GM11168 (cell line): ENCODE results near the gene SLC38A3.

Experiments
- in situ Hi-C: fragments of 300-500 bp; cut with MboI; formaldehyde crosslinking; loops from one replicate; pipeline ENCODE4 v1.12.0; 2022; ENCODE audit warnings: low sequenced_read_pairs; ENCODE audit not compliant: unreplicated experiment

SLC38A3 gene

DNA sequence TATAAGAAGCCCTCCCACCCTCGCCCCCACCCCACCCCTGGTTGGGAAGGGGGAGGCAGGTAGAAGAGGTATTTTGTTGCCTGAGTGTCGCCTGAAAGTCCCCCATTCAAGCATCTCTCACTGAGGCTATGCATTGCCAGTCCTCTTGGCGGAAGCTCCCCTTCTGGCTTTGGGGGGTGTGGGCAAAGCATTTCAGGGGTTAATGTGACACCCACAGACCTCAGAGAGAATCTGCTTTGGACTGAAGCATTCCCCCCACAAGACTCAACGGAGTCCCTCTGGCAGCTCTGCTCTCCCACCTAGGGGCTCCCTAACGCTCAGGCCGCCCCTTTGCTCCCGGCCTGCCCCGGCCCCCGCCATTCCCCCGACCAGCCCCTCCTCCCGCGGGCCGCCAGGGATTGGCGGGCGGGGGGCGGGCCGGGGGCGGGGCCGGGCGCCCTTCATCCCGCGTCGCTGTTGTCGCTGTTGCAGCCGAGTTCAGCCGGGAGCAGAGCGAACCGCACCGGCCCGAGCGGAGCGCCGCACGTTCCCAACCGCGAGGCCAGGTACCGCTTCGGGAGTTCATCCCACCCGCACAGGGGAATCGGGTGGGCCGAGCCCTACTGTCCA, at the start of gene SLC38A3:
SLC38A3 (plus strand) TSS at position 468 of the 609 bp plus-strand sequence. CDS start 8,929 bp downstream, outside the sequence.
- in situ Hi-C loops, result no loop called here

DNA sequence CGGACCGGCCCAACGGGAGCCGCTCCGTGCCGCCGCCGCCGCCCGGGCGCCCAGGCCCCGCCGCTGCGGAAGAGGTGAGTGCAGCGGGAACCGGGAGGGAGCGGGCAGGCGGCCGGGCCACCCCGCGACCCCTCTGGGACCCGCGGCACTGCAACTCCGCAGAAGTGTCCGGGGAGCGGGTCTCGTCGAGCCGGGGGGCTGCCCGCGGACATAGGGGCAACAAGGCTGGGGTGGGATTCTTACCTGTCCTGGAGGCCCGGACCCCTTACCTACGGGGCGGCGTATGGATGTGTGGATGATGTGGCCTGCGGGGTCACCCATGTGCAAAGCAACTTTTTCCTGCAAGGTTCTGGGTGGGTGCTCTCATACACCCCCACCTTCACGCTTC, 49.6 kb upstream of the SLC38A3 start:
- in situ Hi-C loops, result no loop called here

DNA sequence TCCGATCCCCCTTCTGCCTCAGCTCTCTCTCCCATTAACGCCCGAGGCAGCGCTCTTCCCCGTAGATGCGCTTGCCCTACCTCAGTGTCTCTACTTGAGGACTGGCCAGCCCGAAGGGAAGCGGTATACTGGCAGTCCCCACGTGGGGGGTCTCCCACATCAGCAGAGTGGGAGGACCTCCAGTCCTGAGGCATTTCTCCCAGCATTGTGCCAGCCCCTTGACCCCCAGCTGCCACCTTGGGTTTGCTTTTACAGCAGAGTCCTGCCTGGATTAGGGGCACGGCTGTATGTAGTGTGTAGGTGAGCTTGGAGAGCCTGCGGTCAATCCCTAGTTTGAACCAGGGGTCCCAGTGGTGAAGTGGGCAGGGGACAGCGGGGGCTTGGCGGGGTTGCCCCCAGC, 49.2 kb upstream of the SLC38A3 start:
- in situ Hi-C loops, result no loop called here

DNA sequence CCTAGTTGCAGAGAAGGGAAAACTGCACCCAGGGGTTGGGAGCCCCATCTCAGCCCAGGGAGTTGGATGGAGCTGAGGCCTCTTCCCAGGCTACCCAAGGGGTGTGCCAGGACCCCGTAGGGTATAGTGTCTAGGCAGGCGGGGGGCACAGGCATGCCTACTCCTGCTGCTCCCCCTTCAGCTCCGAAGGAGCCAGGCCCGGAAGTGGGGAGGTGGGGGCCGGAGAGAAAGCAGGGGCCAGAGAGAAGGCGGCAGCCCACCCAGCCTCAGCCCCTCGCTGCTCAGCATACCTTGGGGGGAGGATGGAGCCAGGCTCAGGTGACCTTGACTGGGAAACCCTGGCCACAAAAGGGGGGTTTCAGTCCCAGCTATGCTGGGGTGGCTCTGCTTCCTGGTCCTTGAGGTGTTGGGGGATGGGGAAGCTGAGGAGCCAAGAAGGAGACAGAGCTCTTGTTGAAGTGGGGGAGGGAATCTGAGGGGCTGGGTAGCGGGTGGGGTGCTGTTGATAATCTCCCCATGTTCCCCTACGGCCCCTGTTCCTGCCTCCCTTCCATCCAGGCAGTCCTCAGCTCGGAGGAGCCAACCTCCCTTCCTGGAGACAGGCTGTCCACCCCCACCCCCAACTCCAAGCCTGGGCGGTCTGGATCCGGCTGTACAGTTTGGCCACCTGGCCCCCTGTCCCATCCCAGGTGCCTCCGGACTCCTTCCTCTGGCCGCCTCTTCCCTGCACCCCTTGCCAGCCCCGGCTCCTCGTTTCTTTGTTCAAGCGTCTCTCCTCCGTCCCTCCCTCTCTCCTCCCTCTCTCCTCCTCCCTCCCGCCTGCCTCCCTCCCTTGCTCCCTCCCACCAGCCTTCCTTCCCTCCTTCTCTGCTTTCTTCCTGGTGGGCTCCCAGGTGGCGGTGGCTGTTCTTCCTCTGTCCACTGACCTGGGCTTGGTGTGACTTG, 48.2 kb upstream of the SLC38A3 start:
- in situ Hi-C loops, result no loop called here

DNA sequence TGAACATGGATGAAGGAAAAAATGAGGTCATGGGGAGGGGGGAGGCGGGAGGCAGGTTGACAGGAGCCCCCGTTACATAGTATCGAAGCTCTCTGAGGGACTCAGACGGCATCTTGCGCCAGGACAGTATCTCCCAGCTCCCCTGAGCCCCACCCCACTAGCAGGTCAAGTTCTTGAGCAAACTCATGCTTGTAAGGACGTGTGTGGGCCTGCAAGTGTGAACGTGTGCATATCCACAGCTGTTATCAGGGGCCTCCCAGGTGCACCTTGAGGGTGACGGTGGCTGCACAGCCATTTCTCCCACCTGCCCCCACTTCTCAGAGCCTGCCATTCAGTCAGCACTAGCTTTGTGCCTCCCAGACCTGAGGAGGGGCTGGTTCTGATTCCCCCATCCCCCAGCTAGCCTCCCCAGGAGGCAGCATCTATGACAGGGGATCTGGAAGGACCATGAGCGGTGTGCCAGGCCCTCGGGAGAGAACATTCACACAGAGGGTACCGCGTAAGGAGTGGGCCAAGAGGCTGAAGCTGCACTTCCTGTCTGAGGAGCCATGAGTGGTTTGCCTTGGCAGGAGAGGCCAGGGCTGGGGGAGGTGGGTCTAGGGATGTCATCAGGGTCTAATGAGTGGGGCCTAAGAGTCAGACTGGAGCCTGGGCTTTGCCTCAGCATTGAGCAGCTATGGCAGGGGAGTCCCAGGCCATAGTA, 47.1 kb upstream of the SLC38A3 start:
- in situ Hi-C loops, result no loop called here

DNA sequence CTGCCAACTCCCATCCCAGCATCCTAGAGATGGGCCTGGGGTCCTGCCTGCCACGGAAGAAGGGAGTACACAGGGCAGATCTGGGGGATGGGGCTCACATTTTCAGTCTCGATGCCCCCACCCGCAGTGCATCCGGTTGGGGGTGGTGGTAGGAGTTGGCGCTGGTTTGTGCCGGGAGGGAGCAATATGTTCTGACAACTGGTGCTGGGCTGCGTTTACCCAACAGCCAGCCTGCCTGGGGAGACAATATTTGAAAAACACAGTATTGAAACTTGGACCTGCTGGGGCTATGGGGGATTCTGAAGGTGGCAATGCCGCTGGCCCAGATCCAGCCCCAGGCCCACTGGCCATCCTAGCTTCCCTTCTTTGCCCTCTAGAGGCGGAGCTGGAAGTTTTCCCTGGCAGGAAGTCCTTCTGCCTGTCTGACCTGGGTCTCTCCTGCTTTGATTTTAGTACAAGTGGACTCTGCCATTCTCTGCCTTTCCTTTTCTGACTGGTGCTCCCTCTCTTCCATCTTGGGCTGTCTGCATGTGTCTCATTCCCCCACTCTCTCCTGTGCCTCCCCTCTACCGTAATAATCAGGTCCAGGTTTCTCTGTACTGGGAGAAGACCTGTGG, 46.4 kb upstream of the SLC38A3 start:
- in situ Hi-C loops, result no loop called here

DNA sequence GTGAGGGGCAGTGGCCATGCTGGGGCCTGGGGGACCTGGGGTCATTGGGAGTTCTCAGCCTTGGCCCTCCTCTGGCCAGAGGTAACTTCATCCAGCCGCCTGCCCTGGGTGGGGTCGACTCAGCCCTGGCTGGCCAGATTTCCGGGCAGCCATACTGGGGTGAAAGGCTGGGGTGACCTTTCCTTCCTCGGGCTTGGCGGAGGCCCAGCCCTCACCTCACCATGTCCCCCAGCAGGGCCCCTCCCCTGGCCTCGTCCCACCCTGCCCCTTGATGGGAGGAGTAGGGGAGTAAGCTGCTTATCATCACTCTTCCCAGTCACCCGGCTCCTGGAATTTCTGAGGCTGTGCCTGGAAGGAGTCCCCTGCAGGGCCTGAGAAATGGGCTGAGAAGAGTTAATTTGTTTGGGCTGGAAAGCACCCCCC, 44.5 kb upstream of the SLC38A3 start:
- in situ Hi-C loops, result no loop called here

DNA sequence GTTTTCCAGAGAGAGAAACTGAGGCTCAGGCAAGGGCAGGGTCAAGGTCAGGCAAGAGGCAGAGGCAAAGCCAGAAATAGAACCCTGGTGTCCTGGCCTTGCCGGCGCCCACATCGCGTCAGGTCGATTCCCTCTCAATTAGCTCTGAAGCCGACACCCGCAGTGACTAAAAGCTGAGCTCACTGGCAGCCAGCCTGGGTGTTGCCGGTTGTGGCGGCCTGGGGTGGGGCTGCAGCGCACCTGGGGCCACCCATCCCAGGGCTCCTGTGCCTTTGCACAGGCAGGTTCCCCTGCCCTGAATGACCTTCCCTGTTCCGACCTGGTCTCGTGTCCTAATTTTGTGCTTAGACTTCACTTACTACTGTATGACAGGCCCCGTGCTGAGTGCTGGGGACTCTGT, 43.8 kb upstream of the SLC38A3 start:
- in situ Hi-C loops, result no loop called here

DNA sequence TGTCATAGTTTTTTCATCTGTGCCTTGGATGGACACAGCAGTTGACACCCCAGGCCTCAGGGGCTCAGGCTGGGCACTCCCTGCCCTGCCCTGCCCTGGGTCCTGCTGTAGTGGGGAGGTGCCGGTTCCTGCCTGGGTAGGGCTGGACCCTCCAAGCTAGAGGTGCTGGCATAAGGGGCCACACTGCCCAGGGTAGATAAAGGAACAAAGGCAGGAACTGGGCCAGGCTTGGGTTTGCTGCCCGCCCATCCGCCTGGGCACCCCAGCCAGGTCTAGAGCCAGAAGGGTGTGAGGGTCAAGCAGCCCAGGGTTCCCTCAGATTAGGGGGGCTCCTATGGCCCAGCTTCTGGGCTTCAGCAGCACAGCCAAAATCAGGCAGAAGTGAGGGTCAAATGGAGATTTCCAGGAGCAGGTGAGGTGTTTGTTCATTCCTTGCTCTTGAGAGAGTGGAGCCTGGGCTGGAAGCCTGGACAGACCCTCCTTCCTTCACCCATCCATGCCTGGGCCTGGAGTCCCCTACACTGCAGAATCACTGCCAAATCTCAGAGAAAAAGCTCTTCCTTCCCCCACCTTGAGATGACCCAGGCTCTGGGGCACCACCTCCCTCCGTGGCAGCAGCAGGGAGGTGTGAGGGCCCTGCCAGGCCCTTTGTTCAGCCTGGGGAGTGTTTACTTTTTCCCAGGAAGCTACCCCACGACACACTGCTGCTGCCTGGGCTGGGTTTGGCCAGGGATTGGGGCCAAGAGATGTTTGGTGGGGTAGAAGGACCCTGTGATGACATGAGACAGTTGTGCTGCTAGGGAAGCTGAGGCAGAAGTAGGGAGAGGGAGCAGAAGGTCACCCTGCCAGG, 42.8 kb upstream of the SLC38A3 start:
- in situ Hi-C loops, result no loop called here

DNA sequence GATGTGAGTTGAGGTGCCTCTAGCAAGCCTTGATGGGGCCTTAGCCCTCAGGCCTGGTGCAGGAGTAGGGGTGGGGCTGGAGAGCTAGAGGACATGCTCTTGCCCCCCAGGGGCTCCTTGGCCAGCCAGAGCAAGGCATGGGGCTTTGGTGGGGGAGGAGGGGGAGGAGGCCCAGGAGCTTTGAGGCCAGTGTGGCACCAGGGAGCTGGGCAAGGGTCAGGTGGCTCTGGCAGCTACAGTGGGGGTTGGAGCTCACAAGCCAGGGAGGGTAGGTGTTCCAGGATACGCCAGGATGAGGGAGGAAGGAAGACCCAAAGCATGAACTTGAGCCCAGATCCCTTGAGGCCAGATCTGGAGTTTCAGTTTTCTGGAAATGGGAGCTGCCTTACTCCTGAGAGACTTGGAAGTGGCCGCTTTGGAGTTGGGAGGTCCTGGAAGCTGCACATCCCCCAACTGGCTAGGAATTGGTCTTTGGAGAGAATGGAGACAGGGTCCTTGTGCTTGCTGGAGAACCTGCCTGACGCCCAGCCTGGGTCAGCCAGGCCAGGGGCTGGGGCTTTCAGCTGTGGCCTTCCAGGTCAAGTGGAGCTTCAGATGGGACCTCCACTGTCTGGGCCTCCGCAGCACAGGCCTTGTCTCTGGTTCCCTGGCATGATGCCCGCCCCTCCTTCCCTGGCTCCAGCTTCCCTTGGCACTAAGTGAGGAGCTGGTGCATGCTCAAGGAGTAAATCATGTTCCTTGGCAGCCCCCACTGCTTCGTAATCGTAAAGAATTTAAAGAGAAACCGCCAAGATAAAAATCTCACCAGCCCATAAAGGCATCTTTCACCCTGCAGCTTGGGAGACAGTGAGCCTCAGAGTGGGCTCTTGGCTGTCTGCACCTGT, 41.3 kb upstream of the SLC38A3 start:
- in situ Hi-C loops, result no loop called here

DNA sequence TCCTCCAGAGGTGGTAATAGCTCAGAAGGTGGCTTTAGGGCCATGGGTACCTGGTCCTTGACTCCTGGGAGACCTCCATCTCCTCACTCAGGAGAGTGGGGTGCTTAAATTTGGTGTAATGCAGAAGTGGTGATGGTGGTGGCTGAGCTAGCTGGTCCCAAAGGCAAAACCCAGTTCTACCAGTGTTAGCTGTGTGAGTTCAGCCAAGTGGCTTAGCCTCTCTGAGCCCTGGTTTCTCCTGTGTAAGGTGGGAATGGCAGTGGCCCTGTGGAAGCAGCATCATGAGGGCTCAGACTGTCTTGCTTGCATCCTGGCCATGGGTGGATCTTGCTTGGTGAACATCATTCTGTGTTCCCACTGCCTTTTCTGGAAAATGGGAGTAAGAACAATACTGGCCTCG, 40.6 kb upstream of the SLC38A3 start:
- in situ Hi-C loops, result no loop called here

DNA sequence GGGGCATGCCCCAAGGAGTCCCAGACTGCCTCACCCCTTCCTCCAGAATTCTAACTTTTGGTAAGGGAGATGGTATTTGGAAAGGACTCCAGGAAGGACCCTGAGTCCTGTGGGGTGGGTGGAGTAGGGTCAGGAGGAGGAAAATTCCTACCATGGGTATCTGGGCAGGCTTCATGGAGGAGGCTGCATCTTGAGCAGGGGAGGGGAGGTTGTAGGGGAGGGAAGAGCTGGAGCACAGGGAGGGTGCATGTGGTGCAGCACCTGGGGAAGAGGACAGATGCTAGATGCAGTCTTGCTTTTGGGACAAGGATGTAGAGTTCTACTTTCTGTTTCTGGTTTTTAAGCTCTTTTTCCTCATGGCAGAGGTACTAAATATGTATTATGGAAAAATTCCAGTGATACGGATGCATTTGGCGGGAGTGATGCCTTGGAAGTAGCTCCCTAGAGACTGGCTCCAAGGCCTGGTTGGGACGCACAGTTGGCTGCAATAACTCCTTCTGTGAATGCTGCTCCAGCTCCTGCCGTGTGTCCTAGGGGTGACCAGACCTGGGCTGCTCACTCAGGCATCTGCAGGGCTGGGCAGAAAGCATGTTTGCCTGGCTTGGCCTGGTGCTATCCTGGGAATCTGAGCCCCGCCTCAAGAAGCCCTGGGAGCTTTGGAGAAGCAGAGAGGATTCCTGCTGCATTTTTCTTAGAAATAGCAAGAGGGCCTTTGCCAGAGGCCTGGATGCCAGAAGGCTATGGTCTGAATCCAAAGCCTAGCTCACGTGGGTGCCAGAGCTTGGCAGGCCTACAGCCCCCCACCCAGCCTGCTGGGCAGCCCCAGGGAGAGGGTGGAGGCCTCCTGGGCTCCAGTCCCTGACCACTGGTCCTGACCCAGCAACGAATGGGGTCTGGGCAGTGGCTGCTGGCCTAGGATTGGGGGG, 39.8 kb upstream of the SLC38A3 start:
- in situ Hi-C loops, result no loop called here

DNA sequence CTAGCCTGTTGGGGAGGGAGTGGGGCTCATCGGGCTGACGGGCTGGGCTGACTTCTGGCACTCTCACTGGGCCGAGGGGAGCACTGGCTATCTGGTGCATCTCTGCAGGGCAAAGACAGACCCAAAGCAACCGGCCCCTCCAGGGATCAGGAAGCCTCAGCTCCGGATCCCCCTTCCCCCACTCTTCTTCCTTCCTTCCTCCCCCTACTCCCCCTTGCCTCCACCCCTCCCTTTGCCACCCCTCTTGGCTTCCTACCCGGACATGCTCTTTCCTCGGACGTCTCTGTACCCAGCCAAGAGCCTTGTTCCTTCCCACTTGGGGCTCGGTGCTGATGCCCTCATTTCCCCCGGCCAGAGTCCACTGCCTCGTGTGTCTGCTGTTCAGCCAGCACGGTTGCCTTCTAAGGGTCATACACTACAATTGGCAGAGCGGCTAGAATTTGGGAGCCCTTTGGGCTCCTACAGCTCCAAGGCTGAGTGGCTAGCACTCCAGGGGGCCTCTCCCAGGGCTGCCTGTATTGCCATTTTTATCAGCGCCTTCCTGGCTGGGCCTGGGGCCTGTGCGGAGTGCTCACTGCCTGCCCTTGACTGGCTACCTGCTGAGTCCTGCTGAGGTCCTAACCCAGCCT, 39.0 kb upstream of the SLC38A3 start:
- in situ Hi-C loops, result no loop called here

DNA sequence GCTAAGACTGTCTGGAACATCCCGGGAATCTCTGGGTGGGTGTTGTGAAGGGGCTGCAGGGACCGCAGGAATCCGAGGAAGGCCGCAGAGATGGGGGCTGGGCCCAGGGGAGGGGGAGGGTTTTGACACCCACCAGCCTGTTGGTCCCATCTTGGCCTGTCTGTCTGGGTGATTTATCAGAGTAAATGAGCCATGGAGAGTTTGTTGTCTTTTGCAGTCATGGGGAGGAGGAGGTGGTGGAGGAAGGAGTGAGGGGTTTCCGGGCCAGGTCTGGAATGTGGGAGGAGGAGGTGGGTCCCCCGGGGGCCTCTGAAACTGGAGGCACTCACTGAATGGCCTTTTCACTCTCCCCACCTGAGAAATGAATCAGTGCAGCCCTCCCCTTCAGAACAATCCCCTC, 38.5 kb upstream of the SLC38A3 start:
- in situ Hi-C loops, result no loop called here

DNA sequence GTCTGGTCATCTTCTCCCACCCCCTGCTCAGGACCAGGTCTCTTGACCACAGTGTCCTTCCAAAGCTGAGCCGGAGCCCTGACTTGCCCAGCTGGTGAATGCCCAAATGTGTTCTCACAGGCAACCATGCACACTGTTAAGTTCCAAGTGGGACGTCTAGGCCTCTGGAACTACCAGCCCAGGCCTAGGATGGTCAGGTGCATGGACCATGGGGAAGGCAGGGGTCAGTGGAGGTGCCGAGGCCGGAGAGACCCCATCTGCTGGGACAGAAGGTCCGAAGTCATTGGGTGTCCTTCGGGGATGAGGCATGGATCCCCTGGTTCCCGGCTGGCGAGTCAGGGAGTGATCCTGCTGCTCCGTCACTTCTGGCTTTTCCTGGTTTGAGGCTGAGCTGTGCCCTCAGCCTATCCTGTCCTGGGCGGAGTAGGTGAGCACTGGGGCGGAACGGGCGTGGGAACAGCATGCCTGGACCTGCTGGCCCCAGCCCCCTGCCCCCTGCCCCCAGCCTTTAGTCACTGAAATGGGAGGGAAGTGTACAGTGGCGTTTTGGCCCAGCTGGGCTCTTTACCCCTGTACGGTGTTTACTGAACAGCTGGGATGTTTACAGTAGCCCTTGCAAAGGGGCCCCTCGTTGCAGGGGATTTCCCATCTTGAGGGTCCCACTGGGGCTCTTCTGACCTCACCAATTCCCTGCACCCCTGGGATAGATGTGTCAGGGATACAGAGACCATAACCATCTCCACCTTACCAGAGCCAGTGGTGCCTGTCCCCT, 37.8 kb upstream of the SLC38A3 start:
- in situ Hi-C loops, result no loop called here

DNA sequence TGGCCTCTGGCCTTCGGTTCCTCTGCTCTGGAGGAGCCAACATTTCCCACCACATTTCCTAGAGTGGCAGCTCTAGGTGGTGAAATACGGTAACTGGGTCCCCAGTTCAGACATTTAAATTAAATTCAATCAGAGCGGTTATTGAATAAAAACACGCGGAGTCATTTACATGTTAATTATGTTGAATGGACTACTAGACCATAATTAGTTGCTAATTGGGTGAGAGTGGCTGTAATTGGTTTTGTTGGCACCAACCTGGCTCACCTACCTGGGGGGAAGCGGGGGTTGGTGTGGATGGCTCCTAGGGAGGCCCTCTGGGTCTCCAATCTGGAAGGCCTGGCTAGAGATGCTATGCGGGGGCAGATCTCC, 37.2 kb upstream of the SLC38A3 start:
- in situ Hi-C loops, result no loop called here

DNA sequence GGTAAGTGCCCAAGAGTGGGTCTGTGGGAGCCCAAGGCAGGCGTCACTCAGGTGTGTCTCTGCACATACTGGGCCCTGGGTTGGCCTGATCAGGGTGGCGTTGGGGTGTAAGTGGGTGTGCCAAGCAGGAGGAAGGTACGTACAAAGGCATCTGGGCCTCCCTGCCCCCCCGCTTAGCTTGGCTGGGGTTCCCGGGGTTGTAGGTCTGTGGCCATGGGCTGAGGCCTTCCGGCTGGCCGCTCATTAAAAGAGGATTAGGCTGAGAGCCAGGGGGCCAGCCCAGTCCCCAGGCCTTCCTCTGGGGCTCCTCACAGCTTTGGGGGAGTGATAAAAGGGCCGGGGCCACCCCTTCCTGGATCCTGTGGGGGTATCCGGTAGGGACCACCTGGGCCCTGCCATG, 36.7 kb upstream of the SLC38A3 start:
- in situ Hi-C loops, result no loop called here
